HG02588 (cell line): ENCODE data around the gene TRPM1.
A peak's percentile ranks its signal among the peaks of the same experiment; 100 is the strongest.

Experiments used
- ATAC-seq: cut with Tn5 transposase; IDR thresholded peaks from one replicate; pipeline ENCODE4 v1.9.1; 2021; ENCODE audit warnings: mild to moderate bottlenecking, moderate library complexity; ENCODE audit not compliant: unreplicated experiment

TRPM1 gene

GRCh38 chr15:31101262-31102038 lies at the start of gene TRPM1:
Gene TRPM1, minus strand, starts transcription at chr15:31101725. Its CDS starts 20,370 bp downstream, at chr15:31081355.
- ATAC-seq = no peak

- ATAC-seq = no peak
Measured at GRCh38 chr15:31150732-31151231, 49.3 kb upstream of the TRPM1 start.

- ATAC-seq = no peak
Measured at GRCh38 chr15:31149987-31150386, 48.5 kb upstream of the TRPM1 start.

- no peak for ATAC-seq
Measured at GRCh38 chr15:31149088-31149505, 47.6 kb upstream of the TRPM1 start.

- no peak for ATAC-seq
Measured at GRCh38 chr15:31148297-31149087, 47.0 kb upstream of the TRPM1 start.

- no peak for ATAC-seq
Measured at GRCh38 chr15:31147944-31148296, 46.4 kb upstream of the TRPM1 start.

- no peak for ATAC-seq
Measured at GRCh38 chr15:31147456-31147855, 45.9 kb upstream of the TRPM1 start.

- ATAC-seq = no peak
Measured at GRCh38 chr15:31145271-31145911, 43.9 kb upstream of the TRPM1 start.

GRCh38 chr15:31141792-31142191 lies 40.3 kb upstream of the TRPM1 start:
- no peak for ATAC-seq

GRCh38 chr15:31136607-31137328 lies 35.2 kb upstream of the TRPM1 start:
- no peak for ATAC-seq

- no peak for ATAC-seq
Measured at GRCh38 chr15:31136016-31136415, 34.5 kb upstream of the TRPM1 start.

GRCh38 chr15:31135523-31135922 lies 34.0 kb upstream of the TRPM1 start:
- no peak for ATAC-seq

- no peak for ATAC-seq
Measured at GRCh38 chr15:31133890-31134289, 32.4 kb upstream of the TRPM1 start.

- ATAC-seq = no peak
Measured at GRCh38 chr15:31131853-31132375, 30.4 kb upstream of the TRPM1 start.

- ATAC-seq = no peak
Measured at GRCh38 chr15:31130576-31131237, 29.2 kb upstream of the TRPM1 start.

GRCh38 chr15:31129769-31130303 lies 28.3 kb upstream of the TRPM1 start:
- no peak for ATAC-seq

- ATAC-seq = peak; percentile 60
Measured at GRCh38 chr15:31128919-31129768, 27.6 kb upstream of the TRPM1 start.

- ATAC-seq = no peak
Measured at GRCh38 chr15:31128477-31128876, 27.0 kb upstream of the TRPM1 start.
